ENCODE results near the gene MCRIP1.

MCRIP1 gene

DNA sequence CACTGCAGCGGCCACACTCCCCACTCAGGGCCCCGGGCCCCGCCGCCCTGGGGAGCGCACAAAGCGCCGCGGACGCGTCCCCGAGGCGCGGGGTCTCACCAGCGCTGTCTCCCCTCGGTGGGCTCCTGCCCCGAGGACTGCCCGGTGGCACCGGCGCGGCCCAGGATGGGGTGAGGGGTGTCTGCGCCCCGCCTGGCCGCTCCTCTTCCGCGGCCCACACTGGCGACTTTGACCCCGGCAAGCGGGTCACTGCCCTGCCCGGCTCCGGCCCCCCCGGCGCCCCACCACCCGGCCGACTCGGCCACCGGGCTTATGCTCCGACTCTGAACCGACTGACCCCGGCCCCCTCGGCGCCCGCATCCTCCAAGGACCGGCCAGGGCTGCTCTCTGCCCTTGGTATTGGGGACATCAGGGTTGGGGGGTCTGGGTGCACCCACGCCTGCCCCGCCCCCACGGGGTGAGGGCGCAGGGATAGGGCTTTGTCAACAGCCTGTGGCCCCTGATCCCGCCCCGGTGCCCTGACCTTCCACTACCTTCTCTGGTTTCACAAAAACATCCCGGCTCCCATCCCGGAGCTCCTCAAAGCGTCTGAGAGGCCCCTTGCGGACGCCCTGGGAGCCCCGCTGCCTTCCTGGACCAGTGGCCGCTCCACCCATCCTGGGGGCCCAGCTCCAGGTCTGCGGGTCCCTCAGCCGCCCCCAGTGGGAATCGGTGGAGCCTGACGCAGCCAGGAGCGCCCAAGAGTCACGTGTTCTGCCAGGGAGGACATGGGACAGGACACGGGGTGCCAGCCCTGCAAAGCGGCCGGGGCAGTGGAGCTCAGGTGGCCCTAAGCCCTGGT is 28.3 kb downstream of the MCRIP1 start:
- Histone ChIP-seq H3K4me1 (no peaks in the 10 kb centered on the region), H3K27me3 (ENCODE audit: low read depth) (peaks cover 68% of the 10 kb centered on the region), H3K36me3 (replicated peaks) (no peaks in the 10 kb centered on the region), H3K4me3 (no peak overlapping the region), H3K9me3 (no peaks in the 10 kb centered on the region)
- no peak for DNase-seq (ENCODE audit: low spot score in 2 of 2)
- in situ Hi-C loops (cut with MboI; ENCODE audit: low sequenced_read_pairs): no loop called here

DNA sequence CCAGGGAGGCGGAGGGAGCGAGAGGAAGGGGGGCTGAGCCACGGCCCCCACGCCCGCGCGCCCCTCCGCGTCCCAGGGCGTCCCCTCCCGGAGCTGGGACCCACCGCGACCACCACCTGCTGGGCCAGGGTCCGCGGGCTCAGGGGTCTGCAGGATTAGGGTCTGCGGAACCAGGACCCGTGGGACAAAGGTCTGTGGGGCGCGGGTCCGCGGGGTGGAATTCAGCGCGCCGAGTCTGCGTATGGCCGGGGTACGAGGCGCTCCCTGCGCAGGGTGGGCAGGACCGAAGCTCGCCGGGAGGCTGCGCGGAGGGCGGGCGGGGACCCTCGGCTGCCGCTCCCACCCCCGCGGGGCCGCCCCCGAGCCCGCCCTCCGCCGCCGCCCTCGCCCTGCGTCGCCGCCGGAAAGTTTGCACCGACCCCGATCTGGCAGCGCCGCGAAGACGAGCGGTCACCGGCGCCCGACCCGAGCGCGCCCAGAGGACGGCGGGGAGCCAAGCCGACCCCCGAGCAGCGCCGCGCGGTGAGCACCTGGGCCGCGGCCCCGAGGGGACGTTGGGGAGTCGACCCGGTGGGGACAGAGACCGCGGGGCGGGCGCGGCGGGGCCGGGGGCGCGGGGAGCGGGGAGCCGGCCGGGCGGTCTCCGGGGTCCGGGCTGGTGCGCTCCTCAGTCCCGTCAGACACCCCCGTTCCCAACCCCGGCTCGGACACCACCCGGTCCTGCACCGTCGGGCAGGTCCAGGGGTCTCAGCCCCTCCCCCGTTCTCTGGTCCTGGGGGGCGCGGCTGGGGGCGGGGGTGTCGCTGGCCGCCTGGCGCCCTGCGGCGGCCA is 29.1 kb downstream of the MCRIP1 start, which contains the start of gene GCGR:
GCGR (plus strand) TSS at position 423 of the 831 bp plus-strand sequence. CDS start 4,869 bp downstream, outside the sequence.
- H3K36me3 ChIP-seq (replicated peaks): no peaks in the 10 kb centered on the region
- H3K4me3 ChIP-seq: no peak within 1 kb of the TSS
- in situ Hi-C loops (cut with MboI; ENCODE audit: low sequenced_read_pairs): no loop called here
- H3K9me3 ChIP-seq: no peaks in the 10 kb centered on the region
- H3K4me1 ChIP-seq: no peaks in the 10 kb centered on the region
- peaks cover 67% of the 10 kb centered on the region for H3K27me3 ChIP-seq (ENCODE audit: low read depth)
- no peak for DNase-seq (ENCODE audit: low spot score in 2 of 2)

- Histone ChIP-seq H3K9me3 (no peaks in the 10 kb centered on the region), H3K27me3 (ENCODE audit: low read depth) (peaks cover 60% of the 10 kb centered on the region), H3K4me3 (no peak overlapping the region), H3K36me3 (replicated peaks) (no peaks in the 10 kb centered on the region), H3K4me1 (no peaks in the 10 kb centered on the region)
- no peak for DNase-seq (ENCODE audit: low spot score in 2 of 2)
- in situ Hi-C loops (cut with MboI; ENCODE audit: low sequenced_read_pairs): no loop called here
Observed at GRCh38 chr17:81802856-81803643, 30.0 kb downstream of the MCRIP1 start.

DNA sequence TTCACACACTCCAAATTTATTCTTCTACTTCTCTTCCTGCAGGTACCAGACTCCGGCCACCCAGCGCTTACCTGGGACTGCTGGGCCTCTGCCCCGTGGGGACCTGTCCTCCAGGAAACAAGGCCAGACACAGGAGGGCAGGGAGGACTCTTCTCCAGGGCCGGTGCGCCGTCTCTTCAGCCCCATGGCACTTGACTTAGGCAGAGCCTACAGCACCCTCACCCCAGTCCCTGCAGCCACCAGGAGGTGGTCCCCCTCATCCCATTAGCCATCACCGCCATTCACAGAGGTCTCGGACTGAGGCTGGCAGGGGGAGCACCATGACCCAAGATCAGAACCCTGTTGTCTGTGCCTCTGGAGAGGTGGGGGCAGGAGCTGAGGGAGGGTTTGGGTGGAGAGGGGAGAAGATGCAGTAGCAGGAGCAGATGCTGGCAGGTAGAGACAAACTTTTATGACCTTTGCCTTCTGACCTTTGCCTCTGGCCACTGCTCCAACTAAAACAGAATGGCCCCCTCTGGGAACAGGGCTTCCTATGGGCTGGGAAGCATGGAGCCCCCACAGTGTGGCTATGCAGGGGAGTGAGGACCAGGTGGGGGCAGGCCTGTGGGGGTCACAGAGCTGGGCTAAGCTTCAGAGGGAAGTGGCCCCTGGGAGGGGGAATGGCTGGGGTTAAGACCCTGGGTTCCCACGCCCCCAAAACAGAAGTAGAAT is 30.9 kb downstream of the MCRIP1 start:
- Histone ChIP-seq H3K9me3 (no peaks in the 10 kb centered on the region), H3K4me1 (no peaks in the 10 kb centered on the region), H3K4me3 (no peak overlapping the region), H3K27me3 (ENCODE audit: low read depth) (peaks cover 52% of the 10 kb centered on the region), H3K36me3 (replicated peaks) (no peaks in the 10 kb centered on the region)
- DNase-seq (ENCODE audit: low spot score in 2 of 2): no peak
- in situ Hi-C loops (cut with MboI; ENCODE audit: low sequenced_read_pairs): no loop called here

DNA sequence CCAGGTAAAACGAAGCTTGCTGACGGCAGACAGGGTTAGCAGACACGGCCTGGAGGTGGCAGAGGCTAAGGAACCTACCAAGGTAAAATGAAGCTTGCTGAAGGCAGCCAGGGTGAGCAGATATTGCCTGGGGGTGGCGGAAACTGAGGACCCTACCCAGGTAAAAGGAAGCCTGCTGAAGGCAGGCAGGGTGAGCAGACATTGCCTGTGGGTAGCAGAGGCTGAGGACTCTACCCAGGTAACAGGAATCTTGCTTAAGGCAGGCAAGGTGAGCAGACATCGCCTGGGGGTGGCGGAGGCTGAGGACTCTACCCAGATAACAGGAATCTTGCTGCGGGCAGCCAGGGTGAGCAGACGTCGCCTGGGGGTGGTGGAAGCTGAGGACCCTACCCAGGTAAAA is 31.8 kb downstream of the MCRIP1 start:
- no peaks in the 10 kb centered on the region for H3K4me1 ChIP-seq
- in situ Hi-C loops (cut with MboI; ENCODE audit: low sequenced_read_pairs): no loop called here
- H3K36me3 ChIP-seq (replicated peaks): no peaks in the 10 kb centered on the region
- H3K27me3 ChIP-seq (ENCODE audit: low read depth): peaks cover 43% of the 10 kb centered on the region
- no peak overlapping the region for H3K4me3 ChIP-seq
- no peak for DNase-seq (ENCODE audit: low spot score in 2 of 2)
- no peaks in the 10 kb centered on the region for H3K9me3 ChIP-seq

- Histone ChIP-seq H3K36me3 (replicated peaks) (no peaks in the 10 kb centered on the region), H3K4me1 (no peaks in the 10 kb centered on the region), H3K27me3 (ENCODE audit: low read depth) (no peaks in the 10 kb centered on the region), H3K9me3 (no peaks in the 10 kb centered on the region), H3K4me3 (no peak overlapping the region)
- in situ Hi-C loops (cut with MboI; ENCODE audit: low sequenced_read_pairs): no loop called here
- DNase-seq (ENCODE audit: low spot score in 2 of 2): no peak
Observed at GRCh38 chr17:81794509-81794908, 38.6 kb downstream of the MCRIP1 start.

DNA sequence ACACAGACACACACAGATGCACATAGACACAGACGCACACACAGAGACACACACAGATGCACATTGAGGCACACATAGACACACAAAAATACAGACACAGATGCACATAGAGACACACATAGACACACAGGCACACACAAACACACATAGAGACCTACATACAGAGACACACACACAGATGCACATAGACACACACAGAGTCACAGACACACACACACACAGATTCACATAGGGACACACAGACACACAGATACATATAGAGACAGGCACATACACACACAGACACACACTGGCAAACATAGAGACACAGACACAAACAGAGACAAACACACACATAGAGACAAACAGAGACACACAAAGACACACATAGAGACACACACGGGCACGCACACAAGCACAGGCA is 39.0 kb downstream of the MCRIP1 start:
- in situ Hi-C loops (cut with MboI; ENCODE audit: low sequenced_read_pairs): no loop called here
- Histone ChIP-seq H3K9me3 (no peaks in the 10 kb centered on the region), H3K27me3 (ENCODE audit: low read depth) (no peaks in the 10 kb centered on the region), H3K36me3 (replicated peaks) (no peaks in the 10 kb centered on the region), H3K4me1 (no peaks in the 10 kb centered on the region), H3K4me3 (no peak overlapping the region)
- no peak for DNase-seq (ENCODE audit: low spot score in 2 of 2)

DNA sequence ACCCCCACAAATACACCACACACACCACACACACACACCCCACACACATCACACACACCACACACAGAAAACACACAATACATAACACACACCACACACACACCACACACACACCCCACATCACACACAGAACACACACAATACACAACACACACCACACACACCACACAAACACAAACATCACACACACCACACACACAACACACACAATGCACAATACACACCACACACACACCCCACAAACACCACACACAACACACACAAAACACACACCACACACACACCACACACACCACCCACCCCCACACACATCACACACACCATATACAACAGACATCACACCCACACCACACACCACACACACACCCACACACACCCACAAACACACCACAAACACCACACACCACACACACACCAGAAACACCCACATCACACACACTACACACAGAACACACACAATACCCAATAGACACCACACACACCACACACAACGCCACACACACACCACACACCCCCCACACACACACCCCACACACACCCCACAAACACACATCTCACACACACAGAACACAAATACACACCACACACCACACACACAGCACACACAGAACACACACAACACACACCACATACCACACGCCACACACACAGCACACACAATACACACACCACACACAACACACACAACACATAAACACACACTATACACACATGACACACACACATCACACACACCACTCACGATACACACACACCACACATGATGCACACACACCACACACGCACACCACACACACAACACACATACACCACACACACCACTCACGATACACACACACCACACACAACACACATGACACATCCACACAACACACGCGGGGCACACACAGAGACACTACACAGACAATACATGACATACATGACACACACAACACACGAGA is 40.1 kb downstream of the MCRIP1 start:
- no peak overlapping the region for H3K4me3 ChIP-seq
- no peaks in the 10 kb centered on the region for H3K4me1 ChIP-seq
- no peaks in the 10 kb centered on the region for H3K9me3 ChIP-seq
- no peak for DNase-seq (ENCODE audit: low spot score in 2 of 2)
- no peaks in the 10 kb centered on the region for H3K27me3 ChIP-seq (ENCODE audit: low read depth)
- in situ Hi-C loops (cut with MboI; ENCODE audit: low sequenced_read_pairs): no loop called here
- no peaks in the 10 kb centered on the region for H3K36me3 ChIP-seq (replicated peaks)

Data from HAP-1 (cell line).